GM23338 (cell line): ENCODE measurements around the gene EFCAB8. TPM values are rescaled to one million over a fixed set of nuclear protein-coding genes. Genes with fewer than 3 reads are reported as not detected.

Source experiments
- ATAC-seq: fragments of 200-7000 bp; cut with Tn5 transposase; 3 replicates; pipeline ENCODE4 v1.9.1; 2020
- DNase-seq: peaks from one replicate; pipeline ENCODE4 v3.0.0-alpha.2; 2015; ENCODE audit warnings: low spot score
- H2AFZ ChIP-seq: fragments of 200-600 bp; sonication (generic); 2 replicates; pipeline ENCODE4 v1.8.0; 2016; ENCODE audit warnings: antibody characterized with exemption, mild to moderate bottlenecking, moderate library complexity
- H3F3A ChIP-seq: fragments of 200-600 bp; sonication (generic); replicated peaks from 2 replicates; pipeline ENCODE4 v1.8.0; 2017; ENCODE audit warnings: antibody characterized with exemption, mixed run types, low read depth
- H3K27ac ChIP-seq: fragments of 200-600 bp; sonication (generic); 2 replicates; pipeline ENCODE4 v1.6.1; 2016; ENCODE audit warnings: low read depth
- H3K27me3 ChIP-seq: fragments of 200-600 bp; sonication (generic); 2 replicates; pipeline ENCODE4 v1.8.0; 2016; ENCODE audit warnings: mild to moderate bottlenecking, mixed run types, moderate library complexity; ENCODE audit not compliant: insufficient read depth
- H3K36me3 ChIP-seq: fragments of 200-600 bp; sonication (generic); 2 replicates; pipeline ENCODE4 v1.8.0; 2016; ENCODE audit warnings: mild to moderate bottlenecking; ENCODE audit not compliant: insufficient read depth
- H3K4me1 ChIP-seq: fragments of 200-600 bp; sonication (generic); 2 replicates; pipeline ENCODE4 v1.8.0; 2016; ENCODE audit warnings: mild to moderate bottlenecking, moderate library complexity; ENCODE audit not compliant: insufficient read depth
- H3K4me2 ChIP-seq: fragments of 200-600 bp; sonication (generic); 2 replicates; pipeline ENCODE4 v1.7.1; 2017; ENCODE audit warnings: mixed run types
- H3K4me3 ChIP-seq: fragments of 200-600 bp; sonication (generic); 2 replicates; pipeline ENCODE4 v1.6.1; 2016; ENCODE audit warnings: mixed run types
- H3K79me2 ChIP-seq: fragments of 200-600 bp; sonication (generic); replicated peaks from 2 replicates; pipeline ENCODE4 v1.8.0; 2017; ENCODE audit warnings: mild to moderate bottlenecking; ENCODE audit not compliant: insufficient read depth
- H3K9me2 ChIP-seq: fragments of 200-600 bp; sonication (generic); 2 replicates; pipeline ENCODE4 v1.8.0; 2017; ENCODE audit not compliant: insufficient read depth
- H4K20me1 ChIP-seq: fragments of 200-600 bp; sonication (generic); replicated peaks from 2 replicates; pipeline ENCODE4 v1.8.0; 2017; ENCODE audit warnings: mild to moderate bottlenecking; ENCODE audit not compliant: insufficient read depth
- H3K27ac Mint-ChIP-seq: 2 replicates; pipeline ENCODE4 v1.8.0; 2020; ENCODE audit warnings: inconsistent platforms, mild to moderate bottlenecking, moderate library complexity, mixed read lengths
- H3K27me3 Mint-ChIP-seq: 3 replicates; pipeline ENCODE4 v1.8.0; 2022; ENCODE audit warnings: low read depth, mild to moderate bottlenecking, moderate library complexity, mixed read lengths, inconsistent platforms; ENCODE audit not compliant: insufficient read depth, poor library complexity
- H3K36me3 Mint-ChIP-seq: 3 replicates; pipeline ENCODE4 v1.8.0; 2021; ENCODE audit warnings: low read depth, mild to moderate bottlenecking, inconsistent platforms, moderate library complexity, mixed read lengths
- H3K4me1 Mint-ChIP-seq: 3 replicates; pipeline ENCODE4 v1.8.0; 2020; ENCODE audit warnings: mild to moderate bottlenecking, inconsistent platforms, mixed read lengths
- H3K4me3 Mint-ChIP-seq: 3 replicates; pipeline ENCODE4 v1.8.0; 2021; ENCODE audit warnings: moderate library complexity, mild to moderate bottlenecking, inconsistent platforms, mixed read lengths
- H3K9me3 Mint-ChIP-seq: 3 replicates; pipeline ENCODE4 v1.8.0; 2020; ENCODE audit warnings: moderate library complexity, mild to moderate bottlenecking, inconsistent platforms, mixed read lengths
- CREB1 ChIP-seq: fragments of 250-450 bp; sonication (Bioruptor Pico); IDR thresholded peaks from 2 replicates; pipeline ENCODE4 v1.5.0; 2020; ENCODE audit warnings: low read depth, mild to moderate bottlenecking, moderate library complexity
- EZH2phosphoT487 ChIP-seq: fragments of 200-600 bp; sonication (generic); IDR thresholded peaks from one replicate; pipeline ENCODE4 v1.8.1; 2018; ENCODE audit warnings: antibody characterized with exemption; ENCODE audit not compliant: unreplicated experiment
- JUNB ChIP-seq: IDR thresholded peaks from one replicate; pipeline ENCODE4 v1.6.1; 2016; ENCODE audit warnings: antibody characterized with exemption; ENCODE audit not compliant: unreplicated experiment
- NANOG ChIP-seq: IDR thresholded peaks from 2 replicates; pipeline ENCODE4 v1.6.1; 2016; ENCODE audit warnings: antibody characterized with exemption, borderline replicate concordance
- POLR2AphosphoS5 ChIP-seq: IDR thresholded peaks from 2 replicates; pipeline ENCODE4 v1.6.1; 2016; ENCODE audit warnings: antibody characterized with exemption, low read depth
- REST ChIP-seq: IDR thresholded peaks from one replicate; pipeline ENCODE4 v1.6.1; 2018; ENCODE audit warnings: antibody characterized with exemption; ENCODE audit not compliant: unreplicated experiment
- ZNF331 ChIP-seq: fragments of 250-450 bp; sonication (Bioruptor Pico); IDR thresholded peaks from 2 replicates; pipeline ENCODE4 v1.5.0; 2020; ENCODE audit warnings: low read depth, mild to moderate bottlenecking, moderate library complexity
- polyA plus RNA-seq: library from polyadenylated mRNA; unstranded; fragments of >200 nt; fragmentation: Nextera tagmentation; extraction: Ambion mirVana; gene quantifications from 2 replicates; pipeline ENCODE4 v1.2.1, GENCODE V29; 2016
- total RNA-seq: library from RNA; depleted of rRNA; stranded (reverse); fragments of >200 nt; shearing (Covaris generic); gene quantifications from 2 replicates; pipeline ENCODE4 v1.2.3, GENCODE V29; 2014
- TF ChIP-seq, protein P1 (sequence below): IDR thresholded peaks from 2 replicates; pipeline ENCODE4 v1.6.1; 2016; ENCODE audit warnings: antibody characterized with exemption

The EFCAB8 gene
- total and polyA plus RNA-seq, 2 experiments from 2014 or later: 0.35 TPM; not detected in 1

DNA sequence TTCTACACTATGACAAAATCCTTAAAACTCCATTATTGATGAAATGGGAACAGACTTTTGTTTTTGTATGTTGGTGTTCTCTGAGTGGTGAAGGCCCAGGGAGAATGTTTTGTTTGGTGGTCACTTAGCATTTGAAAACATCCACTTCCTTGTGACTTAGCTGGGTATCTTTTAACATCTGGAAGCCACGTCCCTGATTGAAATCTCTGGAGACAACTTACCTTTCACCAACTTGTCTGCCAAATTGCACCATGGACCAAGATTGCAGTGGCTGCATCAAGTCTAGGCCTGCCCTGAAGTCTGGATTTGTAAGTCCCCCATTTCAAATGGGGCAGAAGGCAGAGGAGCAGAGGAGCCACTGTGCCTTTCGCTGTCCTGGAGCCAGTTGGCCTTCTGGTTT lies 534 bp upstream of the EFCAB8 start:
- Mint-ChIP-seq H3K36me3 (peaks cover 19% of the 10 kb centered on the region), H3K4me1 (peaks cover 42% of the 10 kb centered on the region), H3K27me3 (peaks cover 2% of the 10 kb centered on the region), H3K27ac (peak overlapping the region; percentile 52), H3K4me3 (no peak overlapping the region), H3K9me3 (no peaks in the 10 kb centered on the region)
- no peaks in the 10 kb centered on the region for H3K36me3 ChIP-seq
- H2AFZ ChIP-seq: no peak overlapping the region
- no peaks in the 10 kb centered on the region for H3K9me2 ChIP-seq
- peaks cover 2% of the 10 kb centered on the region; the same call in 1 of the 2 replicates for H3F3A ChIP-seq
- no peaks in the 10 kb centered on the region for H3K27me3 ChIP-seq
- H3K79me2 ChIP-seq: peaks cover 3% of the 10 kb centered on the region; the same call in 1 of the 2 replicates
- H3K27ac ChIP-seq: peak overlapping the region; percentile 53
- no peak overlapping the region for H3K4me3 ChIP-seq
- ATAC-seq (peak; percentile 82), DNase-seq (peak; percentile 79)
- no peaks in the 10 kb centered on the region for H4K20me1 ChIP-seq
- TF ChIP-seq POLR2AphosphoS5 (no peak), CREB1 (CRISPR knock-in tag) (no peak)
- peak overlapping the region; percentile 8 for H3K4me2 ChIP-seq
- peaks cover 33% of the 10 kb centered on the region for H3K4me1 ChIP-seq

GRCh38 chr20:32861446-32861845 lies 2.7 kb downstream of the EFCAB8 start:
- H2AFZ ChIP-seq: no peak overlapping the region
- Mint-ChIP-seq H3K36me3 (peaks cover 9% of the 10 kb centered on the region), H3K27me3 (peaks cover 3% of the 10 kb centered on the region), H3K4me1 (peaks cover 43% of the 10 kb centered on the region), H3K4me3 (no peak overlapping the region), H3K9me3 (no peaks in the 10 kb centered on the region), H3K27ac (no peak overlapping the region)
- no peaks in the 10 kb centered on the region for H3K36me3 ChIP-seq
- H3K4me3 ChIP-seq: no peak overlapping the region
- no peaks in the 10 kb centered on the region for H3K27me3 ChIP-seq
- H3K9me2 ChIP-seq: no peaks in the 10 kb centered on the region
- no peaks in the 10 kb centered on the region for H3F3A ChIP-seq
- H4K20me1 ChIP-seq: no peaks in the 10 kb centered on the region
- peaks cover 23% of the 10 kb centered on the region for H3K4me1 ChIP-seq
- TF ChIP-seq EZH2phosphoT487 (no peak), NANOG (no peak), CREB1 (CRISPR knock-in tag) (no peak), REST (no peak), ZNF331 (CRISPR knock-in tag) (no peak), JUNB (no peak), POLR2AphosphoS5 (no peak)
- TF ChIP-seq, protein P1, sequence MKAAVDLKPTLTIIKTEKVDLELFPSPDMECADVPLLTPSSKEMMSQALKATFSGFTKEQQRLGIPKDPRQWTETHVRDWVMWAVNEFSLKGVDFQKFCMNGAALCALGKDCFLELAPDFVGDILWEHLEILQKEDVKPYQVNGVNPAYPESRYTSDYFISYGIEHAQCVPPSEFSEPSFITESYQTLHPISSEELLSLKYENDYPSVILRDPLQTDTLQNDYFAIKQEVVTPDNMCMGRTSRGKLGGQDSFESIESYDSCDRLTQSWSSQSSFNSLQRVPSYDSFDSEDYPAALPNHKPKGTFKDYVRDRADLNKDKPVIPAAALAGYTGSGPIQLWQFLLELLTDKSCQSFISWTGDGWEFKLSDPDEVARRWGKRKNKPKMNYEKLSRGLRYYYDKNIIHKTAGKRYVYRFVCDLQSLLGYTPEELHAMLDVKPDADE: no peak
- DNase-seq (no peak), ATAC-seq (no peak)
- no peak overlapping the region for H3K4me2 ChIP-seq
- H3K27ac ChIP-seq: no peak overlapping the region
- no peaks in the 10 kb centered on the region for H3K79me2 ChIP-seq
